CD4-positive, alpha-beta T cell (primary cell): ENCODE measurements around the gene CKB. TPM values are rescaled to one million over a fixed set of nuclear protein-coding genes. Genes with fewer than 3 reads are reported as not detected.

Experiments used
- ATAC-seq: fragments of 200-7000 bp; cut with Tn5 transposase; one replicate; pipeline ENCODE4 v1.10.0; 2022; ENCODE audit warnings: mild to moderate bottlenecking; ENCODE audit not compliant: poor library complexity
- CTCF ChIA-PET: fragments of 350-600 bp; sonication (Branson Sonifier 250); formaldehyde crosslinking; loops from one replicate; lab custom pipeline; 2021; ENCODE audit warnings: antibody characterized with exemption, inconsistent platforms; lab: Charles Lee
- POLR2A ChIA-PET: fragments of 350-600 bp; sonication (Branson Sonifier 250); formaldehyde crosslinking; loops from one replicate; lab custom pipeline; 2021; ENCODE audit warnings: antibody characterized with exemption, inconsistent platforms; lab: Charles Lee
- DNase-seq, 14 experiments: peaks; one replicate each; pipeline ENCODE4 v3.0.0-alpha.2; 2013 to 2020; ENCODE audit warnings: mixed read lengths in 2 of 14
- H3K27ac ChIP-seq, 2 donors: one replicate each; pipeline versions ENCODE4 v1.5.1 to v1.7.0; 2013; ENCODE audit warnings: low read length in 2 of 2, low read depth in 1 of 2, mild to moderate bottlenecking in 1 of 2
- H3K27me3 ChIP-seq, 2 experiments: 1 replicate in 1 of 2; 2 replicates in 1 of 2; pipeline versions ENCODE4 v1.6.1 to v1.7.0; 2013; ENCODE audit warnings: low read length in 2 of 2, control low read depth in 1 of 2, mild to moderate bottlenecking in 1 of 2, moderate library complexity in 1 of 2; ENCODE audit not compliant: insufficient read depth in 2 of 2, control insufficient read depth in 1 of 2
- H3K36me3 ChIP-seq: one replicate; pipeline ENCODE4 v1.6.1; 2013; ENCODE audit warnings: low read length, control low read depth; ENCODE audit not compliant: insufficient read depth
- H3K4me1 ChIP-seq: one replicate; pipeline ENCODE4 v1.6.1; 2013; ENCODE audit warnings: low read length, control low read depth; ENCODE audit not compliant: insufficient read depth
- H3K4me3 ChIP-seq: one replicate; pipeline ENCODE4 v1.5.1; 2013; ENCODE audit warnings: mild to moderate bottlenecking, low read length, moderate library complexity
- H3K9me3 ChIP-seq, 2 experiments: 1 replicate in 1 of 2; 2 replicates in 1 of 2; pipeline versions ENCODE4 v1.6.1 to v1.7.0; 2013; ENCODE audit warnings: low read length in 2 of 2, mild to moderate bottlenecking in 2 of 2, control low read depth in 1 of 2, moderate library complexity in 1 of 2; ENCODE audit not compliant: control insufficient read depth in 1 of 2, insufficient read depth in 1 of 2
- H3K27ac Mint-ChIP-seq: one replicate; pipeline ENCODE4 v1.8.0; 2020; ENCODE audit warnings: mixed read lengths
- H3K27me3 Mint-ChIP-seq: one replicate; pipeline ENCODE4 v1.8.0; 2021; ENCODE audit warnings: mixed read lengths
- H3K36me3 Mint-ChIP-seq: one replicate; pipeline ENCODE4 v1.8.0; 2021; ENCODE audit warnings: low read depth, mixed read lengths
- H3K4me1 Mint-ChIP-seq: one replicate; pipeline ENCODE4 v1.8.0; 2021; ENCODE audit warnings: low read depth, mixed read lengths
- H3K4me3 Mint-ChIP-seq: one replicate; pipeline ENCODE4 v1.8.0; 2020; ENCODE audit warnings: mild to moderate bottlenecking, mixed read lengths
- H3K9me3 Mint-ChIP-seq: one replicate; pipeline ENCODE4 v1.8.0; 2020; ENCODE audit warnings: mixed read lengths
- intact Hi-C, 2 experiments: fragments of 100-400 bp; cut with DNase I in 1 of 2; cut with micrococcal nuclease in 1 of 2; formaldehyde crosslinking; loops; one replicate each; pipeline versions ENCODE4 v1.15.1 to v1.9.0; 2023 to 2025; cut with DNase I, micrococcal nuclease
- total RNA-seq, 174 experiments: library from RNA in 2 of 174; stranded (reverse) in 2 of 174; gene quantifications; one replicate each; pipeline ENCODE4 v1.2.3 and lab custom pipeline; 2021 to 2026
- TF ChIP-seq, protein P1 (sequence below): fragments of 200-600 bp; IDR thresholded peaks from one replicate; pipeline ENCODE4 v1.8.0; 2022; ENCODE audit warnings: antibody characterized with exemption, mild to moderate bottlenecking

CKB gene
- total RNA-seq, 2 experiments from 2014 or later: 5.8 to 6.6 TPM

DNA sequence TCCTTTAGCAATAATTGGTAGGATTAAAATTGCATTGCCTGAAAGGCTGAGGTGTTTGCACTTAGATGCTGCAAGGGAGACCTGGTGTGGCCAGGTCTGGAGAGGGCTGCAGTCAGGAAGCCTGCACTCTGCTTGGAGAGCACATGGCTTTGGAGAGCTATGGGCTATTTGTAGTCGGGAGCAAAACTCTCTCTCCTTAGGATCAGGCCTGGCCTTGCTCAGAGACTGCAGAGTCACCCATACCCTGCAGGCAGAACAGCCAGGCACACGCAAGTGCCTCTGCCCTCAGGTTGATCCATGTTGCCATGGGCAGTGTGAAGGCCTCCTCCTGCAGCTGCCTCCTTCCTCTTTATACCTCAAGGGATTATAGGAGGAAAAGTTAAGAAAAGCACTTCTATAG lies 26.8 kb downstream of the CKB start:
- H3K4me3 Mint-ChIP-seq: no peak overlapping the region
- Histone ChIP-seq H3K27me3 (no peaks in the 10 kb centered on the region), H3K9me3 (no peaks in the 10 kb centered on the region), H3K4me3 (no peak overlapping the region), H3K36me3 (peaks cover 69% of the 10 kb centered on the region), H3K4me1 (peaks cover 7% of the 10 kb centered on the region), H3K27ac (no peak overlapping the region)
- DNase-seq: no peak
- H3K36me3 Mint-ChIP-seq: peaks cover 57% of the 10 kb centered on the region
- CTCF ChIA-PET: no interaction called here
- intact Hi-C loops: no loop called here
- ATAC-seq: no peak
- H3K4me1 Mint-ChIP-seq: peaks cover 9% of the 10 kb centered on the region
- no peak overlapping the region for H3K27ac Mint-ChIP-seq
- H3K27me3 Mint-ChIP-seq: no peaks in the 10 kb centered on the region
- POLR2A ChIA-PET: no interaction called here
- no peaks in the 10 kb centered on the region for H3K9me3 Mint-ChIP-seq
- TF ChIP-seq, protein P1, sequence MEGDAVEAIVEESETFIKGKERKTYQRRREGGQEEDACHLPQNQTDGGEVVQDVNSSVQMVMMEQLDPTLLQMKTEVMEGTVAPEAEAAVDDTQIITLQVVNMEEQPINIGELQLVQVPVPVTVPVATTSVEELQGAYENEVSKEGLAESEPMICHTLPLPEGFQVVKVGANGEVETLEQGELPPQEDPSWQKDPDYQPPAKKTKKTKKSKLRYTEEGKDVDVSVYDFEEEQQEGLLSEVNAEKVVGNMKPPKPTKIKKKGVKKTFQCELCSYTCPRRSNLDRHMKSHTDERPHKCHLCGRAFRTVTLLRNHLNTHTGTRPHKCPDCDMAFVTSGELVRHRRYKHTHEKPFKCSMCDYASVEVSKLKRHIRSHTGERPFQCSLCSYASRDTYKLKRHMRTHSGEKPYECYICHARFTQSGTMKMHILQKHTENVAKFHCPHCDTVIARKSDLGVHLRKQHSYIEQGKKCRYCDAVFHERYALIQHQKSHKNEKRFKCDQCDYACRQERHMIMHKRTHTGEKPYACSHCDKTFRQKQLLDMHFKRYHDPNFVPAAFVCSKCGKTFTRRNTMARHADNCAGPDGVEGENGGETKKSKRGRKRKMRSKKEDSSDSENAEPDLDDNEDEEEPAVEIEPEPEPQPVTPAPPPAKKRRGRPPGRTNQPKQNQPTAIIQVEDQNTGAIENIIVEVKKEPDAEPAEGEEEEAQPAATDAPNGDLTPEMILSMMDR: no peak

DNA sequence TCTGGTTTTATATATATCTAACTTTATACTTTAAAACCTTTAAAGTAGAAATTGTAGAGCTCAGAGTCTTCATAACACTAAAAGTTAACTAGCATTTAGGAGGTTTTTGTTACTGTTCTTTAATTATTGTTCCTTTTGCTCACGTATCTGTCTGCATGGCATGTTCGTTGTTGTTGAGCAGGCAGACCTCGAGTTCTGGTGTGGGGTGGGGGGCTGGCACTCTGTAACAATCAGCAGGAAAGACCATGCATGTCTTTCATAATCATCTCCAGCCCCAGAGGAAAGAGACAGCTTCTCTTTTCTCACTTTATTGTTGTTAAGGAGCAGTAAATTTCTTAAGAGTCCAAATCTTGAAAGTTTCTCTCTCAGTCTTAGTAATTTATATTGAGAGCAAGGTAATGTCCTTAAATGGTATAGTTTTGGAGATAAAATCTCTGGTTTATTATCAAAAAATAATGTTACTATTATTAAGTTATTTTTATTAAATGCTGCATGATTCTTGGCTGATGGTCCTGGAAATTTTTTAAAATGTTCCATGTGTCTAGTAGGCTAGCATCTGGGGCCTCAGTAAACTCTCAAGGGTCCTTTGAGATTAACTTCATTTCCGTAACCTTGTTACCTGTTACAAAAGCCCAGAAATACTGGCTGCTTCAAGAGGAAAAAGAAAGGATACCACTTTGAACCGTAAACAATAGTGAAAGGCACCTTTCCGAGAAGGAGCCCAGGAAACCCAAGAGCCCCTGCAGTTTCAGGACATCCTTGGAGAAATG lies 30.3 kb downstream of the CKB start:
- no peak overlapping the region for H3K4me3 ChIP-seq
- POLR2A ChIA-PET: interaction anchor here (0.6 kb wide), 1 partner anchor 31 kb away, joined by 3 read pairs; no protein-coding TSS in a partner anchor
- H3K4me1 ChIP-seq: no peaks in the 10 kb centered on the region
- H3K27ac Mint-ChIP-seq: no peak overlapping the region
- H3K9me3 ChIP-seq: no peaks in the 10 kb centered on the region
- TF ChIP-seq, protein P1: no peak
- DNase-seq (no peak), ATAC-seq (no peak)
- CTCF ChIA-PET: no interaction called here
- H3K4me1 Mint-ChIP-seq: no peaks in the 10 kb centered on the region
- intact Hi-C loops: no loop called here
- no peaks in the 10 kb centered on the region for H3K27me3 ChIP-seq
- no peaks in the 10 kb centered on the region for H3K27me3 Mint-ChIP-seq
- H3K4me3 Mint-ChIP-seq: no peak overlapping the region
- H3K27ac ChIP-seq: no peak overlapping the region
- H3K36me3 ChIP-seq: peaks cover 84% of the 10 kb centered on the region
- no peaks in the 10 kb centered on the region for H3K9me3 Mint-ChIP-seq
- peaks cover 72% of the 10 kb centered on the region for H3K36me3 Mint-ChIP-seq

DNA sequence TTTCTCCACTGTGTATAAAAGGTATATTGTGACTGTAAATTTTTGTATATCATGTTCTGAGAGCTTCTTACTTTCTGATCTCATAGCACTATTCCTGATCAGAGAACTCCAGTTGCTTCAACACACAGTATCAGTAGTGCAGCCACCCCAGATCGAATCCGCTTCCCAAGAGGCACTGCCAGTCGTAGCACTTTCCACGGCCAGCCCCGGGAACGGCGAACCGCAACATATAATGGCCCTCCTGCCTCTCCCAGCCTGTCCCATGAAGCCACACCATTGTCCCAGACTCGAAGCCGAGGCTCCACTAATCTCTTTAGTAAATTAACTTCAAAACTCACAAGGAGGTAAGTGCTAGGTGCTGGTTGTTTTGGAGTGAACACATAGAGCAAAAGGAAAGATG lies 30.9 kb downstream of the CKB start:
- TF ChIP-seq, protein P1: no peak
- ChIA-PET CTCF (no interaction called here), POLR2A (no interaction called here)
- Histone ChIP-seq H3K4me1 (no peaks in the 10 kb centered on the region), H3K36me3 (peaks cover 85% of the 10 kb centered on the region), H3K27ac (no peak overlapping the region), H3K27me3 (no peaks in the 10 kb centered on the region), H3K9me3 (no peaks in the 10 kb centered on the region), H3K4me3 (no peak overlapping the region)
- Mint-ChIP-seq H3K27me3 (no peaks in the 10 kb centered on the region), H3K9me3 (no peaks in the 10 kb centered on the region), H3K36me3 (peaks cover 71% of the 10 kb centered on the region), H3K4me1 (no peaks in the 10 kb centered on the region), H3K4me3 (no peak overlapping the region), H3K27ac (no peak overlapping the region)
- ATAC-seq: no peak
- intact Hi-C loops: no loop called here
- no peak for DNase-seq
